Esophagus muscularis mucosa (tissue), 3 donors: ENCODE data around the gene DIAPH3.

Experiments used
- CTCF ChIP-seq, 3 experiments: fragments of 200-600 bp in 2 of 3; fragments of 450-650 bp in 1 of 3; sonication (generic) in 2 of 3; IDR thresholded peaks; one replicate each; pipeline ENCODE4 v1.5.1; 2017 to 2019; ENCODE audit warnings: antibody characterized with exemption in 3 of 3, mild to moderate bottlenecking in 2 of 3, moderate library complexity in 1 of 3
- POLR2A ChIP-seq: fragments of 450-650 bp; IDR thresholded peaks from one replicate; pipeline ENCODE4 v1.6.1; 2017; ENCODE audit warnings: antibody characterized with exemption, moderate library complexity, mild to moderate bottlenecking, low read depth

- TF ChIP-seq POLR2A = no peak
- no peak for TF ChIP-seq CTCF (IDR thresholded peaks at IDR 0.05)
Observed at GRCh38 chr13:60148918-60149317, 14.8 kb downstream of the DIAPH3 start.
